GM12892 (cell line): Measurements from ENCODE around the gene CGB5.
"Not testable (repeated sequence)": the region's sequence is repeated elsewhere in the genome, so short reads cannot be mapped to it uniquely, and the experiment has no call there.

Experiments used
- DNase-seq: peaks from one replicate; pipeline ENCODE4 v3.0.0; 2011; ENCODE audit not compliant: insufficient read length
- FAIRE-seq: peaks from 2 replicates; lab custom pipeline; 2011; peaks lifted over from hg19 to GRCh38; lab: Jason Lieb, UNC
- POLR2A ChIP-seq: IDR thresholded peaks from 2 replicates; pipeline ENCODE4 v1.6.1; 2011; ENCODE audit warnings: low read depth, low read length, control low read depth
- POLR2AphosphoS5 ChIP-seq: IDR thresholded peaks from 2 replicates; pipeline ENCODE4 v1.6.1; 2011; ENCODE audit warnings: low read depth, low read length, control low read depth
- TAF1 ChIP-seq: IDR thresholded peaks from 2 replicates; pipeline ENCODE4 v1.6.1; 2011; ENCODE audit warnings: low read depth, mild to moderate bottlenecking, control low read depth, low read length, borderline replicate concordance

Gene CGB5

GRCh38 chr19:49071860-49072547 is 28.4 kb downstream of the CGB5 start:
- TF ChIP-seq POLR2AphosphoS5 (no peak), POLR2A (no peak), TAF1 (no peak)
- DNase-seq: no peak
- no peak for FAIRE-seq

DNA sequence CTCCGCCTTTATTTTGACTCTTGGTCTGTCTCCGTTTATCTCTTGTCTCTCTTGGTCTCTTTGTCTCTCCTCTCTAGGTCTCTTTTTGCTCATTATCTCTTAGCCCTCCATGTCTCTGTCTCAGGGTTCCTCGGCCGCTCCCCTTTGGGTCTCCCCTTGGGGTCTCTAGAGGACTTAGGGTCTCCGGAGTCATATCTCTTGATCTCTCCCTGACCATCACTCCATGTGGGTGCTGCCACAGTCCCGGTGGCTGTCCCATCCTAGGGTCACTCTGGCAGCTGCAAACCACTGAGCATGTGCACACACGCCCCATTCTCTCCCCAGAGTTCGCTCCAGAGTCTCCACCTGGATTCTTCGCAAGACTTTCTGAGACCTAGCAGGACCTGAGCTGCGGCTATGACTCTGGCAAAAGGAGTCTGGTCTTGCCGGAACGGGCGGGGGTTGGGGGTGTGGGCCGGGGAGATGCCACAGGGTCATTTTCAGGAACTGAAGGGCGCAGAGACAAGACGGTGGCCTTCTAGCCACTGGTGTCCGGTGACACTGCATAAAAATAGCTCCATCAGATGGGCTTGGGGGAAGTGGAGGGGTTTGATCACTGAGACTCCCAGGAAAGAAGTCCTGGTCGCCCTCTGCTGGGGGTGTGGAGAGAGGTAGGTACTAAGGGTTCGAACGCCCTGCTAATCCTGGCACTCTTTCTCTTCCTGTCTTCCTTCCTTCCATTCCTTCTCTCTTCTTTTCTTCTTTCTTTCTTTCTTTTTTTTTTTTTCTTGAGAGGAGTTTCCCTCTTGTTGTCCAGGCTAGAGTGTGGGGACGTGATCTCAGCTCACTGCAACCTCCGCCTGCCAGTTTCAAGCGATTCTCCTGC is 30.1 kb downstream of the CGB5 start:
- no peak for FAIRE-seq
- DNase-seq: no peak
- TF ChIP-seq TAF1 (no peak), POLR2A (no peak), POLR2AphosphoS5 (no peak)

DNA sequence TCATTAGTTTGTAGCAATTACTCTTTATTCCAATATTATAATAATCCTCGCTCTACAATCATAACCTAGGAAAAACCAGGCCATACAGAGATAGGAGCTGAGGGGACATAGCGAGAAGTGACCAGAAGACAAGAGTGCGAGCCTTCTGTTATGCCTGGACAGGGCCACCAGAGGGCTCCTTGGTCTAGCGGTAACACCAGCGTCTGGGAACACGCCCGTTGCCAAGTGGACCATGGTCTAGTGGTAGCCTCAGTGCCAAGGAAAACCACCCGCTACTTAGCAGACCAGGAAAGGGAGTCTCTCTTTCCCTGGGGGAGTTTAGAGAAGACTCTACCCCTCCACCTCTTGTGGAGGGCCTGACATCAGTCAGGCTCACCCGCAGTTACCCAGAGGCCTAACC is 31.2 kb downstream of the CGB5 start:
- FAIRE-seq: not testable (repeated sequence)

GRCh38 chr19:49080392-49080791 is 36.7 kb downstream of the CGB5 start:
- no peak for FAIRE-seq
- DNase-seq: no peak
- TF ChIP-seq POLR2A (no peak), POLR2AphosphoS5 (no peak), TAF1 (no peak)

More for the DNA sequence above, 31.2 kb downstream of the CGB5 start:
- DNase-seq: not testable (repeated sequence)

GRCh38 chr19:49081273-49081672 is 37.6 kb downstream of the CGB5 start:
- DNase-seq: no peak
- no peak for FAIRE-seq

GRCh38 chr19:49084206-49085019 is 40.8 kb downstream of the CGB5 start:
- FAIRE-seq (no peak), DNase-seq (no peak)
- TF ChIP-seq TAF1: no peak
- no peak for TF ChIP-seq POLR2AphosphoS5
- TF ChIP-seq POLR2A: no peak

More at GRCh38 chr19:49081273-49081672, 37.6 kb downstream of the CGB5 start:
- TF ChIP-seq TAF1 (no peak), POLR2A (no peak), POLR2AphosphoS5 (no peak)

GRCh38 chr19:49085020-49085867 is 41.6 kb downstream of the CGB5 start, which contains the start of gene SNRNP70:
Gene SNRNP70, plus strand, starts transcription at chr19:49085451. Its CDS starts 964 bp downstream, at chr19:49086415.
- DNase-seq (peak; percentile 99), FAIRE-seq (peak; percentile 99)
- TF ChIP-seq POLR2AphosphoS5 (peak; percentile 98), TAF1 (peak; percentile 97), POLR2A (peak; percentile 96)

DNA sequence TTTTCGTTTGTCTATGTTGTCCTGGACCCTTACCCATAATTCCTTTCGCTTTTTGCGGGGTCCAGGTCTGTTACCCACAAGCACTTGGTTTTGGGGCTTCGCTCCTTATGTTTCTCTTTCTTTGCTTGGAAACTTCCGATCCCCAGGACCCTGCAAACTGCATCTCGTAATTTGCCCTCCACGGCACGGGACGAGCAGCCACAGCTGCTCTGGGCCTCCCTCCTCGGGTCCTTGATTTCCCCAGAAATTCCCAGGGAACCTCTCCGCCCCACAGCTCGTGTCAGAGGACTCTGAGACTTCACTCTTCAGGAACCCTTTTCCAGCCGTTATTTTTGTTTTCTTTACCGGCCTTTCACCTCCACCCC is 42.2 kb downstream of the CGB5 start:
- DNase-seq: no peak
- no peak for FAIRE-seq
- TF ChIP-seq POLR2A: no peak
- TF ChIP-seq TAF1: no peak
- no peak for TF ChIP-seq POLR2AphosphoS5

- TF ChIP-seq TAF1: no peak
- TF ChIP-seq POLR2AphosphoS5: no peak
- TF ChIP-seq POLR2A: no peak
- DNase-seq (no peak), FAIRE-seq (no peak)
These were observed 42.6 kb downstream of the CGB5 start for GRCh38 chr19:49086296-49086695.

- no peak for FAIRE-seq
- TF ChIP-seq POLR2A: no peak
- 0 out of 2 replicates have a peak, but pooled peaks have one; percentile 8 for TF ChIP-seq POLR2AphosphoS5
- TF ChIP-seq TAF1: no peak
- no peak for DNase-seq
These were observed 47.9 kb downstream of the CGB5 start for GRCh38 chr19:49091391-49092038.
